ENCODE data around the gene POLRMT.

Gene POLRMT

DNA sequence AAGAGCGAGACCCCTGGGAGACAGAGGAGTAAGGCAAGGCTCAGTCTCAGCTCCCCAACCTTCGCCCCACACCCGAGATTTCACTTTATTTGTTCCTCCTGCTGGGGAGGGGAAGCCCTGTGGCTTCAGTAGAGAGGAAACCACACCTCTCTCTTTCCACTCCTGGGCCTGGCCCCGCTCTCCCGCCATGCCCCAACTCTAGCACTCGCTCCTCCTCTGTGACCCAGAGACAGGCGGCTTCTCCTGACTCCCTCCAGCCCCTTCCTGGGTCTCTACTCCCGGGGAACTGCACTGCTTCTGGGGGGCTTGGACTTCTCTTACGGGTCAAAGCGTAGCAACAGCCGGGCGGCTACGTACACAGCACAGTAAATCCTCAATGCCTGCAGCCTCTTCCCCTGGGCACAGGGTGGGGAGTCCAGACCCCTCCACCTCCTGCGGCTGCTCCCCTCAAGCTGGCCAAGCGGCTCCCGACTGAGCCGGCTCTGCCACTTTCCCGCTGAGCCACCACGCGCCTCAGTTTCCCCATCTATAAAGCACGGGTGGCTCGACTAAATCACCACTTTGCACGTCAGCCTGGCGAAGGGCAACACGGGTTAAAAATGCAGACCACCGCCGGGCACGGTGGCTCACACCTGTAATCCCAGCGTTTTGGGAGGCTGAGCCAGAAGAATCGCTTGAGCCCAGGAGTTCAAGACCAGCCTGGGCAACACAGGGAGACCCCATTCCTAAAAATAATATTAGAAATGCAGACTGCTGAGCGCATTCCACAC, 28.3 kb upstream of the POLRMT start:
- DNase-seq (ENCODE audit: low read depth) = peak; percentile 44
- TF ChIP-seq, protein P1, sequence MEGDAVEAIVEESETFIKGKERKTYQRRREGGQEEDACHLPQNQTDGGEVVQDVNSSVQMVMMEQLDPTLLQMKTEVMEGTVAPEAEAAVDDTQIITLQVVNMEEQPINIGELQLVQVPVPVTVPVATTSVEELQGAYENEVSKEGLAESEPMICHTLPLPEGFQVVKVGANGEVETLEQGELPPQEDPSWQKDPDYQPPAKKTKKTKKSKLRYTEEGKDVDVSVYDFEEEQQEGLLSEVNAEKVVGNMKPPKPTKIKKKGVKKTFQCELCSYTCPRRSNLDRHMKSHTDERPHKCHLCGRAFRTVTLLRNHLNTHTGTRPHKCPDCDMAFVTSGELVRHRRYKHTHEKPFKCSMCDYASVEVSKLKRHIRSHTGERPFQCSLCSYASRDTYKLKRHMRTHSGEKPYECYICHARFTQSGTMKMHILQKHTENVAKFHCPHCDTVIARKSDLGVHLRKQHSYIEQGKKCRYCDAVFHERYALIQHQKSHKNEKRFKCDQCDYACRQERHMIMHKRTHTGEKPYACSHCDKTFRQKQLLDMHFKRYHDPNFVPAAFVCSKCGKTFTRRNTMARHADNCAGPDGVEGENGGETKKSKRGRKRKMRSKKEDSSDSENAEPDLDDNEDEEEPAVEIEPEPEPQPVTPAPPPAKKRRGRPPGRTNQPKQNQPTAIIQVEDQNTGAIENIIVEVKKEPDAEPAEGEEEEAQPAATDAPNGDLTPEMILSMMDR (IDR thresholded peaks at IDR 0.05; ENCODE audit: insufficient read depth, low read depth, low read length, missing control alignments) = no peak
- peak overlapping the region; percentile 81 for H3K4me3 ChIP-seq (ENCODE audit: low read length)

DNA sequence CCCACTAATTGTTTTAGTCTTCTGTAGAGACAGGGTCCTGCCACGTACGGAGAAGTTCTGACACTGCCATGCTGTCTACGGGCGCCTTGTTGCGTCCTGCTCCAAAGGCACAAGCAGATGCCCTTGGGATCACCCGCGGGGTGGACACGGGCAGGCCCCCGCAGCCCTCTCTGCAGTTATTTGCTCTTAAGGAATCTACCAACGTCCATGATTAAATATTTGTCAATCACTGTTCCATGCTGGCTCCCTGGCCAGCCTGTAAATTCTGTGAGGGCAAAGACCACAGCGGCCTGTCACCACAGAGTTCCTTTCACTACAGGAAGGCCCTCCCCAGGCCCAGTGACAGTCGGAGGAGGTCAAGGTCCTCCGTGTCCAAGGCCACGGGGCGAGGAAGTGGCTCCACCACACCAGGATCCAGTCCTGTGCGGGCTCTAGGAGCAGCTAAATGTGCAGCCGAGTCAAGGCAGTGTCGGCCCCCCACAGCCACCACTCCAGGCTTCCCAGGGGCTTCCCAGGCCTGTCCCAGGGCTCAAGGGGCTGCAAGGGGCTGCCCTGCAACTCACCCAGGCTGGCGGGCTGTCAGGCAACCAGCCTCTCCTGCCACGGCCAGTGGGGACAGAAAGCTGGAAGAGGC, 27.6 kb upstream of the POLRMT start:
- TF ChIP-seq, protein P1 (IDR thresholded peaks at IDR 0.05; ENCODE audit: insufficient read depth, low read depth, low read length, missing control alignments) = no peak
- no peak for DNase-seq (ENCODE audit: low read depth)
- H3K4me3 ChIP-seq (ENCODE audit: low read length) = peak overlapping the region; percentile 81

DNA sequence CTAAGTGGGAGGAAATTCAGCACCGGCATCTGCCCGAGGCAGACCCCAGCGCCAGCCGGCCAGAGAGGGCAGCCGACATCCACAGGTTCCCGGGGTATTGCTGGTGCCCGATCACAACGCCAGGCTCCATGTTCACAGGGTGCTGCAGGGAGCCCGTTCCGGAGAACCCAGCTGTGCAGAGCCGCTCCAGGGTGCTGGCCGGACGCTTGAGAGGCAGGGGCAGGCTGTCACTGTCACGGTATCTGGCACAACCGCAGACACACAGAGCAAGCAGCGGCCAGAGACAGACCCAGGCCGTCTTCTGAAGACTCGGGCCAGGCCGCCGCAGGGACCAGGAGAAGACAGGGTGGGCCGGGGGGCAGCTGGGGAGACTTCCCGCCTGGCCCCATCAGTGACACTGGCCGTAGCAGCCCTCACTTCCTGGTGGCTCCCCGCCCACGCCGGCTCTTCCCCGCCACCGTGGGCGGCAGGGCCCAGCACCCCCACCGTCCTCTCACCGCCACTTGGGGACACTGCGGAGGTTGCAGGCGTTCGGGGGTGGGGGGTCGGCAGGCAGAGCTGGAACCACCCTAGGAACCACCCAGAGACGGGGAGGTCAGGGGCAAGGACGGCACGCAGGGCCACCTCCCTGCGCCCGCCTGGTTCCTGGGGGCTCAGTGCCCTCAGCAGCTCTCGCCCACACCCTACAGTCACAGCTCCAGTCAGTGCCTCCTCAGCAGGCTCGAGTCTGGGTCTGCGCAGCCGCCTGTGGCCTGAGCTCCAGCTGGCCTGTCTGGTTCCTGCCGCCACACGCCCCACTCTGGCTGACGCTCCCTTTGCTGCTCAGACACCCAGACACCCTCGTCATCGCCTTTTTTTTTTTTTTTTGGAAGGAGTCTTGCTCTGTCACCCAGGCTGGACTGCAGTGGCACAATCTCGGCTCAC, 25.8 kb upstream of the POLRMT start:
- TF ChIP-seq, protein P1 (IDR thresholded peaks at IDR 0.05; ENCODE audit: insufficient read depth, low read depth, low read length, missing control alignments) = no peak
- H3K4me3 ChIP-seq (ENCODE audit: low read length) = peak overlapping the region; percentile 27
- peak; percentile 99 for DNase-seq (ENCODE audit: low read depth)

DNA sequence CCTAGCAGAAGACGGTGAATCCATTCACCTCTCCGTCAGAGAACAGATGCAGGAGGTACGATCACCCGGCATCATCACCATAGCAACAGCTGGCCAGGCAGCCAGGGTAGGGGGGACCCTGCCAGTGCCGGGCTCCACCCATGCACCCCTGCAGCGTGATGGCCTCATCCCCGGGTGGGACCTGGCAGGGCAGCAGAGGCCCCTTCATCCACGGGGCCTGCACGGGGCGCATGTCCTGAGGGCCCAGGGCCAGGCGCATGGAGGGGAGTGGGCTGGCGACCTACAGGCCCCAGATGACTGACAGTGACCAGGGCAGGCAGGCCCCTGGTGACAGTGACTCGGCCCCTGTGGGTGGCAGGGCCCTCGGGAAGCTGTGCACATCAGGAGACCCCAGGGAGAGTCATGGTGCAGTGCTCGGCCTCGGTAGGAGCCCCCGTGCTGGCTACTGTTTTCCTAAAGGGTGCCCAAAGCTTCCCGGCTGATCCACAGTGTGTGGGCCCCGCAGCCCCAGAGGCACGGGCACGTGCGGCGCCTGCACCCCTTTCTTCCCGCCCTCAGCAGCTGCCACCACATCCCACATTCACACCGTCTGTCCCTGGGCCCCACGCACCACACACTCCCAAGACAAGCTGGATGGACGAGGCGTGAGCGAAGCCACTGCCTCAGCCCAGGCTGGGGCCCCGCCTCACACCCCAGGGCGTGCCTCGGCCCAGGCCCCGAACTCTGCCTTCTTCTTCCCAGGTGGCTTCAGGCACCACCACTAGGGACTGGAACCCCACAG, 24.9 kb upstream of the POLRMT start:
- H3K4me3 ChIP-seq (ENCODE audit: low read length) = no peak overlapping the region
- no peak for DNase-seq (ENCODE audit: low read depth)
- TF ChIP-seq, protein P1 (IDR thresholded peaks at IDR 0.05; ENCODE audit: insufficient read depth, low read depth, low read length, missing control alignments) = no peak

DNA sequence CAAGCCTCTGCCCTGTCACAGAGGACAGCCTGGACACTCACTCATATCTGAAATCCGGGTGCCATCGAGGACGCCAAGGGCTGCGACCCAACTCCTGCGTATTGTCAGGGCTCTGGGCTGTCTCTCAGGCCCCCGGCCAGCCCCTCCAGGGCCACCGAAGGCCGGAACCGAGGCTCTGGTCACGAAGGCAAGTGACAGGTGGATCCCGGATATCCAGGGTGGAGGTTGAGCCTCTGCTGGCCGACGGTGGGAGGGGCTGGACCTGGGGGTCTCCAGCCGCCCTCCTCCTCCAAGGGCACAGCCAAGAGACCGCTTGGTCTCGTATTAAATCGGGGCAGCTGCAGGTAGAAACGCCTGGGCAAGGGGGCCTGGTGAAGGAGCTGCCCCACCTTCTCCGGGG, 24.3 kb upstream of the POLRMT start:
- H3K4me3 ChIP-seq (ENCODE audit: low read length) = no peak overlapping the region
- TF ChIP-seq, protein P1 (IDR thresholded peaks at IDR 0.05; ENCODE audit: insufficient read depth, low read depth, low read length, missing control alignments) = no peak
- DNase-seq (ENCODE audit: low read depth) = no peak

All from epithelial cell of esophagus (primary cell).